ENCODE measurements around the gene MOK.

DNA sequence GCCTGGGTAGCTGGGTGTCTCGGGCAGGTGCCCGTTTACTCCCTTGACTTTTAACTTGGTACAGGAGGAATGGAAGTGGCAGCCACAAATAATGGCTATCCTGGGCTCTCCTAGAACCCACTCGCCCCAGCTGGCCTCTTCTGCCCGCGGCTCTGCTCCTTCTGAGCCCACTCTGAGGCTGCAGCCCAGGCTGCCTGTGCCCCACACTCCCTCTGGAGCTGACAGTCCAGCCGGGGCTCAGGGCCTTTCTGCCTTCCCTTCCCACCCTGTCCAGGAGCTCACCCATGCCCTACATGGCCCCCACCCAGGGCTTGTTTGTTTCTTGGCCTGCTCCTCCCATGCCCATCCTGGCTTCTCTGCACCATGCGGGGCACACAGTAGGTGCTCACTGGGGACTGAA is 30.2 kb upstream of the MOK start:
- TF ChIP-seq, protein P1, sequence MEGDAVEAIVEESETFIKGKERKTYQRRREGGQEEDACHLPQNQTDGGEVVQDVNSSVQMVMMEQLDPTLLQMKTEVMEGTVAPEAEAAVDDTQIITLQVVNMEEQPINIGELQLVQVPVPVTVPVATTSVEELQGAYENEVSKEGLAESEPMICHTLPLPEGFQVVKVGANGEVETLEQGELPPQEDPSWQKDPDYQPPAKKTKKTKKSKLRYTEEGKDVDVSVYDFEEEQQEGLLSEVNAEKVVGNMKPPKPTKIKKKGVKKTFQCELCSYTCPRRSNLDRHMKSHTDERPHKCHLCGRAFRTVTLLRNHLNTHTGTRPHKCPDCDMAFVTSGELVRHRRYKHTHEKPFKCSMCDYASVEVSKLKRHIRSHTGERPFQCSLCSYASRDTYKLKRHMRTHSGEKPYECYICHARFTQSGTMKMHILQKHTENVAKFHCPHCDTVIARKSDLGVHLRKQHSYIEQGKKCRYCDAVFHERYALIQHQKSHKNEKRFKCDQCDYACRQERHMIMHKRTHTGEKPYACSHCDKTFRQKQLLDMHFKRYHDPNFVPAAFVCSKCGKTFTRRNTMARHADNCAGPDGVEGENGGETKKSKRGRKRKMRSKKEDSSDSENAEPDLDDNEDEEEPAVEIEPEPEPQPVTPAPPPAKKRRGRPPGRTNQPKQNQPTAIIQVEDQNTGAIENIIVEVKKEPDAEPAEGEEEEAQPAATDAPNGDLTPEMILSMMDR (IDR thresholded peaks at IDR 0.05; ENCODE audit: low read depth, low read length) = no peak
- no peak for TF ChIP-seq EZH2phosphoT487 (IDR thresholded peaks at IDR 0.05; ENCODE audit: low read depth)

Measured in OCI-LY3 (cell line).